AG08395 (cell line): ENCODE measurements around the gene WDR49.
"Not testable (repeated sequence)": the region's sequence is repeated elsewhere in the genome, so short reads cannot be mapped to it uniquely, and the experiment has no call there.

Experiments
- DNase-seq: peaks from one replicate; pipeline ENCODE4 v3.0.0; 2012; ENCODE audit warnings: mixed read lengths, low spot score

Gene WDR49

DNA sequence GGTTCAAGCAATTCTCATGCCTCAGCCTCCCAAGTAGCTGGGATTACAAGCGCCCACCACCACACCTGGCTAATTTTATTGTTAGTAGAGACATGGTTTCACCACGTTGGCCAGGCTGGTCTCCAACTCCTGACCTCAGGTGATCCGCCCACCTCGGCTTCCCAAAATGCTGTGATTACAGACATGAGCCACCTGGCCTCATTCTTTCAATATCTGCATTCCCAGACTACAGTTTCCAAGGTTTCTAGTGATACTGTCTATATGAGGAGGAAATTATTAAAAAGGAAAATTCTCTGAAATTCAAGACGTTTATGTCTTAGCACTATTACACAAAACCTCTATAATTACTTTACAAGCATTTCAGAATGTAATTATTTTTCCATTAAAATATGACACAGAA, 39.5 kb downstream of the WDR49 start:
- not testable (repeated sequence) for DNase-seq

DNA sequence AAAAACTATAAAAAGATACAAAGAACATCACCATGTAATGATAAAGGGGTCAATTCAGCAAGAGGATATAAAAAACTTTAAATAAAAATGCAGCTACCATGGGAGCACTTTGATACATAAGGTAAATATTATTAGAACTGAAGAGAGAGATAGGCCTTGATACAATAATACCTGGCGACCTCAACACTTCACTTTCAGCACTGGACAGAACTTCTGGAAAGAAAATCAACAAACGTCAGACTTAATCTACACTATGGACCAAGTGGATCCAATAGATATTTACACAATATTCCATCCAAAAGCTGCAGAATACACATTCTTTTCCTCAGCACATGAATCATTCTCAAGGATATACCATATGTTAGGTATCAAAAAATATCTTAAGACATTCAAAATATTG, 42.0 kb downstream of the WDR49 start:
- no peak for DNase-seq

DNA sequence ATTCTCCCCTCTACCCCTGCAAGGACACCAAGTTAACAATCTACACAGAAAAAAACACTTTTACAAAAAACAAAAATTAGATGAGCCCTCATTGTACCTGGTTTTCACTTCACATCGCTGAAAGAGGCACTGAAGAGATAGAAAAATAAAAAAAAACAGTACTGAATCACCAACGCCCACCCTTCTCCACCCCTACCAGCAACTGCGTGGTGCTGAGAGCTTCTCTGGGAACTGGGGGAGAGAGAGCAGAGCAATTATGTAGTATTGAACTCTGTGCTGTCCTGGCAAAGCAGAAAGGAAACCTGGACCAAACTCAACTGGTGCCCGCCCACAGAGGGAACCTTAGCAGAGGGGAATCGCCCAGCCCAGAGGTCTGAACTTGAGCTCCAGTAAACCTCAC, 44.6 kb downstream of the WDR49 start:
- no peak for DNase-seq

DNA sequence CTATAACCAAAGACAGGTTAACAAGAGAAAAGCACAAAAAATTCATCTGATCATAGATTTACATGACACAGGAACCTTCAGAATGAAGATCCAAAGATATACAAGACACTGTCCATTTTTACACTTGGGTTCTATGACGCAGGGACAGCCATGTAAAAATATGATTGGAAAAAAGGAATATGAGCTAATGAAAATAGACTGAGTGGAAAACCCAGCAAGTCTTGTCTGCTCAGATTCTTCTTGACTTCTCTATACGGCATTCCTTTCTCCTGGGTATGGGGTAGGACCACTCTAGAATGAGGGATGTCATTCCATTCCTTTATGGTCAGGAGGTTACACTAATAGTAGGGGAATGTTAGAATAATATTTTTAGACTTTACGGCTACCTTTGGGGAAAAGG, 46.9 kb downstream of the WDR49 start:
- DNase-seq: no peak

DNA sequence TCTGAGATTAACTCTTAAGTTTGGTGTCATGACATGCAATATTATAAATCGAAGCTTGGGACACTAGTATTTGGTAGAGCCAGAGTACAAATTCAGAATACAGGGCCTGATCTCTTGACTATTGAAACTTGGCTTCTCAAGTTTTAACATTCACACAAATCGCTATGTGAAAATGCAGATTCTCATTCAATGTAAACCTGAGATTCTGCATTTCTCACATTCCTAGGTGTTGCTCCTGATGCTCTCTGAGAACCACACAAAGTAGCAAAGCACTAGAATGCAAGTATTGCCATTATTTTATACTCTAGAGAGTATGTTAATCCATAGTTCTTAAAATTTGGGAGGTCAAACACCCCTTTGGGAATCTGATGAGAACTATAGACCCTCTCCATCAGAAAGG, 47.9 kb downstream of the WDR49 start:
- no peak for DNase-seq

DNA sequence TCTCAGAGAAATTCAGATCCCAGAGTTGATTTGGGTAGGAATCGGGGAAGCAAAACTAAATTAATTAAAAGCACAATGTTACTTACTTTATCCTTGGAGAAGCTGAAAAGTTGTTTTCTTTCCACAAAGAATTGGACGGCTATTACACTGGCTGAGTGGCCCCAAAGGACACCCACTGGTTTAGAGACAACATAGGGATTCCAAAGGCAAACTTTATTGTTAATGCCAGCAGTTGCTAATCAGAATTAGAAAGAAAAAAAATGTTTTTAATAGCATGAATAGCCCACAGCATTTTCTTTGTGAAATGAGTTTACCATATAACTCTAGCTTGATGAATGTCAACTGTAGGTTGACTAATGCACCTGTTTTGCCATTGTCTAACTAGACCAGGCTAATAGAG, 51.7 kb downstream of the WDR49 start:
- no peak for DNase-seq

DNA sequence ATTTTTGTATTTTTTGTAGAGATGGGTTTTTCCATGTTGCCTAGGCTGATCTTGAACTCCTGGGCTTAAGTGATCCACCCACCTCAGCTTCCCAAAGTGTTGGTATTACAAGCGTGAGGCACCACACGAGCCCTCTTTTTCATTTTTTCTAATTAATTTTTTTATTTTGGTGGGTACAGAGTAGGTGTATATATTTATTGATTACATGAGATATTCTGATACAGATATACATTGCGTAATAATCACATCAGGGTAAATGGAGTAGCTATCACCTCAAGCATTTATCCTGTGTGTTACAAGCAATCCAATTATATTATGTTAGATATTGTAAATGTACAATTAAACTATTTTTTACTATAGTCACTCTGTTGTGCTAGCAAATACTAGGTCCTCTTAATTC, 66.1 kb downstream of the WDR49 start:
- no peak for DNase-seq

DNA sequence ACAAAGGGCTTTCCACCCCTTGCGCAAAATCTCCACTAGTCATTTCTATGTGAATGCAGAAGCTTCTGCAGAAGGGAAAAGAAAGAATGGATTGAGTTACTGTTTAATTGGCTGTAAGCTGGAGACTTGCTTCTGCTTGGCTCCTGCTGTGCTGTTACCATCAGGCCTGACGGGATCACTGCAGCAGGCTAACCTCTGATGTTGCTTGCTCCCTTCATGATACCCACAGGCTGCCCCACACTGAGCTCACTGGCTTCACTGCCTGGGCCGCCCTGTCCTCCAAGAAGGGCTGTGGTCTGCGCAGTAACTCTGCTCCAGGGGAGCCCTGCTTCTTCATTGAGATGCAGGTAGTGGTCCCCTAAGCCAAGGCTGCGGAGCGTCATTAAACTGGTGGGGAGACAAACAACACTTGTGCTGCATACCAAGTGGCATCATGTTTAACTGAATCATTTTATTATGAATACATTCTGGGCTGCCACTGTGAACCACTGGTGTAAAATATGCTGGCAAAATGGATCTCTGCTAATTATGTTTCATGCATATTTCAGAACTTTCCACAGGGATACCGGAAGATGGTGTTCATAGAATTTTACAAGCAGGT, 78.6 kb downstream of the WDR49 start:
- no peak for DNase-seq

DNA sequence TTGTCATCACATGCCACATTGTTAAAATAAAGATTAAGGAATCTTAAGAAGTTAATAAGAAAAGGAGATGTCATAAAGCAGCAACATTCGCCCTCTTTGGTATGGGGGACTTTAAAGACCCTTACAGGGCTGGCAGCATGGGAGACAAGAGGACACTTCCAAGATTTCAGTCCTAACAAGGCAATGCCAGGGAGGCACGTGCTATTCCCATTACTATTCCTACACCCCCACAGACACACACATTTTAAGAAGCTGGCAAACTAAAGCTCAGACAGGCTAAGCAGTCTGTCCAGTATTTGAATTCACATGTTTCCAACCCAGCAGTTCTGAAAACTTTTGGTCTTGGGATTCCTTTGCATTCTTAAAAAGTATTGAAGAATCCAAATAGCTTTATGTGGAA, 80.8 kb downstream of the WDR49 start:
- DNase-seq: no peak

DNA sequence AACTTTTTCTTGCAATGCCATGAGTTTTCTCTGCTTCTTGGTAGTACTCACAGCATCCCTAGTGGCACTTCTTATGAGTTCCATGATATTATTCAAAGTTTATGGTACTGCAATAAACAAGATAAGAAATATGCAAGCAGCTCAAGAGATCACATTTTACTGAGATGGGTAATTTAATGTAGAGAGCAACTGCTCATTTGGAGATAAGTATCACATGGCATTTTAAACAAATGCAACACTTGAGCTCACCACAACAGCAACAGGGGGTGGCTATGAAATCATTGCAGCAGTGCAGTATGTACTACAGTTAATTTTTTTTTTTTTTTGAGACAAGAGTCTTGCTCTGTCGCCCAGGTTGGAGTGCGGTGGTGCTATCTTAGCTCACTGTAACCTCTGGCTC, 85.1 kb downstream of the WDR49 start:
- DNase-seq: no peak

DNA sequence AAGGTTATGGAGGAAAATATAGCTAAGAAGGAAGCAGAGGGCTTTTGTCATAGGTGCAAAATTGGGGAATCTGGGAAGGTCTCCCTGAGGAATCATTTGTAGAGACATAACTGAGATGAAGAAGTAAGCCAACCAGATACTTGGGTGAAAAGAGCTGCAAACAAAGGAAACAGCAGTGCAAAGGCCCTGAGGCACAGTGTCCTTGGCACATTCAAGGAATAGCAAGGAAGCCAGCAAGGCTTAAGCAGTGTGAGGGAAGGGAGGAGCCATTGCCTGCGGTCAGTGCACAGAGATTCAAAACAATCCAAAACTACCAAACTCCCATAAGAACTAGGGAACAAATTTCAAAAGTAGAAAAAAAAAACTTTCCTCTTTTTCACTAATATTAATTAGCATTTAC, 88.3 kb downstream of the WDR49 start:
- no peak for DNase-seq

DNA sequence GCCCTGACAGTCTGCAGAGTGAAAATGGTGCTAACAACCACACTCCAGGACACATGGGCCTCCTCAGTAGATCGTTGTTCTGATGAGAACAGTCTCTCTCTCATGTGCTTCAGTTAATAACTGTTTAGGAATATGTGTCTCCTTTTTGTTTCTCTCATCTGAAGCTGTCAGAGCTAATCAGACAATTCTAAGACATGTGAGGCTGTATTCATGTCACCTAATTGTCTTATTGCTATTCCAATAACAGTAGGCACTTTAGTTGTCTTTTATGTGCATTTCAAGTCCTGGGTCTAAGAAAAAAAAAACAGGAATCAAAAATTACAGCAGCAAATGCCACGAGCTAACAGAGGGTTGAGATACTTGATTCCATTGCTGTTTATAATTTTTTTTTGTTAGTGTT, 89.1 kb downstream of the WDR49 start:
- no peak for DNase-seq

DNA sequence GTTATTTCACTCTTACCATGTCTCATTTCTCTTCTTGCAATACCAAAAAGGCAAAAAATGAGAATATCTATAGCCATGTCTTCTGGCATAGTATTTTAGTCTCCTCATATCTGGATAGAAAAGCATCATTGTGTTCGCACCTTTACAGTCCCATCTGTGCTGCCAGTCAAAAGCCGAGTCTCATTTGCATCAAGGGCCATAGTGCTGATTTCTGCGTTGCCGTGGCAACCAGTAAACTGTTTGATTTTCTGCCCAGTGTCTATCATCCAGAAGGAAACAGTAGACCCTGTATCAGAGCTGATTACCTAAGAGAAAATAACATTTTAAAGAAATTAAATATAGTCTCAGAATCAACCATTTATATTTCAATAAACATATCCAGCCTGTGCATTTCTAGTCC, 93.8 kb downstream of the WDR49 start:
- DNase-seq: no peak

DNA sequence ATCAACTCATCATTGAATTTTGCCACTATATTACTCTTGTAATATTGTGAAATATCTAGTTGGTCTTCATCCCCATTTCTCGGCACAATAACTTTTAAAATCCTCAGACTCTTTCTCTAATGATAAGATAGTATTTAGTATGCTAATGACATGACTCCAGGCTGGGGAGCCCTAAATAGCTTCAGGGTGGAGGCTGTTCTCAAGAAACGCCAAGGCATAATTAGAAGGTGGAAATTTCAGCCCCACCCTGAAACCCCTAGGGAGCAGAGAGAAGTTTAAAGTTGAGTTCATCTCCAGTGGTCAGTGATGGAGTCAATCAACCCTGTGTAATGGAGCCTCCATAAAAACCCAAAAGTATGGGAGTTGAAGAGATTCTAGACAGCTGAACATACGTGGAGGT, 98.8 kb downstream of the WDR49 start:
- DNase-seq: no peak

DNA sequence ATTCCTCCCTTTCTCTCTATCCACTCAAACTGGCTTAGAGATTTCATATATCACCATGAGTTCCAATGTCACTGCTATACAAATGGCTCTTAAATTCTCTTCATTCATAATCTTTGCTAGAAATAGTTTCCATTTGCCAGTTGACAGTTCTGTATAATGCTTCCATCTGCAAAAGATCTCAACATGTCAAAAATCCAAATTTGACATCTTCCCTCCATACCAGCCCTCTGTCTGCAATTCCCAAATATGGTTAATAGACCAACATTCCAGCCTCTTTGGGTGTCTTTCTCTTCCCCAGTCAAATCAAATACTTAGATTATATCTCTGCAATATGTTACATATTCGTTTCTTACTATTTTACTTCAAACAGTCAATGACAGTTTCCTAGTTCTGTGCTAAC, 115.7 kb downstream of the WDR49 start:
- no peak for DNase-seq

DNA sequence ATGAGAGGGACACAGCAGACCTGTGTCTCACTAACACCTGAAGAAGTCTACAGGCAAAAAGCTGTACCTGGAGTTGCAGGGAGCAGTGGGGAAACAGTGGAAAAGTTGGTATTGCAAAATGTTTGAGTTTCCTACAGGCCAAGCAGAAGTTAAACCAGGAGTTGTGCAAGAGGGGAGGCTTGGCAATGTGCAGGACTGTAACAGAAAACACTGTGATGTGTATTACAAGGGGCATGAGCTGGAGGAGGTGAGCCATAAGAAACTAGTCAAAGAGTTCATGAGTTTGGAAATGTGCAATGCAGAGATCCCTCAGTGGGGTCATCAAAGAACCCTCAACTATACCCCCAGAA, 132.8 kb downstream of the WDR49 start:
- no peak for DNase-seq

DNA sequence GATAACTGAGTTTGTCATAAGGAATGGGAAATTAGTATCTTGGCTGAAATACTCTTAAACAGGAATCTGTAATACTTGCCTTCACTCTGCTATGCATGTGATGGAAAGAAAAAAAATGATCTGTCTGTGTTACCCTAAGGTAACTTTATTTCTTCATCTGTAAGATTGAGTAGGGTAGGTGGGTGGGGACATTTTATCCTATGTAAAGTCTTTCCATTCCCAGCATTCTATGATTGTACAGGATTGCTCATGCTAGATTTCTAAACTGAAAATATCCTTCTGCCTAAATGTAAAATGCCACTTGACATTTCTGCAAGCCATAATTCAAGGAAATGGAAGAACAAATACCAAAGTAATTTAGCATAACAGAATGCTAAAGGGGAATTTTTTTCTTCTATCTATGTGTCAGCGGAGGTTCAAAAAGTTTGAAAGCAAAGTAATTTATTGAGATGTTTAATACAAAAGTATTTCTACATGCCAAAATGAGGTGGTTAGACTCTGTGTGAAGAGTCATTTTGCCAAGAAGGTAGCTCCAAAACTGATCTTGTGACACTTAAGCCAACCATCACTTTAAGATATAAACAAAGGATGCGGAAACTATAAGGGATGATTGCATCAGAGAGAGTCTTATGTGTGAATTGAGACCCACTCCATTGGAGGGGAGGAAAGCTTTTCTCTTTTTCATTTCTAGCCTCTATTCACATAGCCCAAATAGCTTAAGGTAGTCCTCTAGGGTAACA, 133.3 kb downstream of the WDR49 start:
- DNase-seq: no peak

DNA sequence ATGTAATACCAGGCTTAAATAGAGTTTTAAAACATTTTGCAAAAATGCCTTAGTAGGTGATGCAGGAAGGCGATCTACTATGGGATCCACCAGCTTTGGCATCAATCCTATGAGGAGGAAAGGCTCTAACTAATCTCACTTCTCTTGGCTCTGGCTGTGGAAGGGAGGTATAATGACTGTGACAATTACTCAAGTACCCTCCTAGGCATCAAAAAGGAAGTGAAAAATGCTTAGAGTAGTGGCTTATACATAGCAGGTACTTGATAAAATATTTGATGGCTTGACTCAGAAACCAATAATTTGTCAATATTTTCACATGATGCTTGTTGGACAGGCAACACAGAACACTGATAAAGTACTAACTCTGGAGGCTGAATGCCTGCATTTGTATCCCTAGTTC, 145.8 kb downstream of the WDR49 start:
- no peak for DNase-seq

DNA sequence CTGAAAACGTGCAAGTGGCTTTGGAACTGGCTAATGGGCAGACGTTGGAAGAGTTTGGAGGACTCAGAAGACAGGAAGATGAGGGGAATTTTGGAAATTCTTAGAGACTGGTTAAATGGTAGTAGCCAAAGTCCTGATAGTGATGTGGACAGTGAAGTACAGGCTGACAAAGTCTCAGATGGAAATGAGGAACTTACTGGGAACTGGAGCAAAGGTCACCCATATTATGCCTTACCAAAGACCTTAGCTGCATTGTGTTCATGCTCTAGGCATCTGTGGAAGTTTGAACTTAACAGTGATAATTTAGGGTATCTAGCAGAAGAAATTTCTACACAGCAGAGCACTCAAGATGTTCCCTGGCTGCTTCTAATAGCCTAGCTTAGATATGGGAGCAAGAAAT, 151.3 kb downstream of the WDR49 start:
- DNase-seq: no peak

DNA sequence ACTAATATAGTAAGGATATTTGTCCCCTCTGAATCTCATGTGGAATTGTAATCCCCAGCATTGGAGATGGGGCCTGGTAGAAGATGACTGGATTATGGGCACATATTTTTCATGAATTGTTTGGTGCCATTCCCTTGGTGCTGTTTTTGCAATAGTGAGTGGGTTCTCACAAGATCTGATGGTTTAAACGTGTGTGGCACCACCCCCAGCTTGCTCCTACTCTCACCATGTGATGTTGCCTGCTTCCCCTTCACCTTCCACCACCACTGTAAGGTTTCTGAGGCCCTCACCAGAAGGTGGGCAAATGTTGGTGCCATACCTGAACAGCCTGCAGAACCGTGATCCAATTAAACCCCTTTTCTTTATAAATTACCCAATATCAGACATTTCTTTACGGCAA, 151.8 kb downstream of the WDR49 start:
- DNase-seq: no peak

DNA sequence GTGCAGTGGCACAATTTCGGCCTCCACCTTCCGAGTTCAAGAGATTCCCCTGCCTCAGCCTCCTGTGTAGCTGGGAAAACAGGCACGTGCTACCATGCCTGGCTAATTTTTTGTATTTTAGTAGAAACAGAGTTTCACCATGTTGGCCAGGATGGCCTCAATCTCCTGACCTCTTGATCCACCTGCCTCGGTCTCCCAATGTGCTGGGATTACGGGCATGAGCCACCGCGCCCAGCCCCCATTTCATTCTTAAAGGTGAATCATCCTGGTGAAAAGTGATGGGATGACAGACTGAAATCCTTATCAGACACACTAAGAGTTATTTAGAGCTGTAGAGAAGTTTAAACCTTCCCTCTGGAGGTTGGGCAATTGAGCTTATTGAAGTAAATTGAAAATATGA, 155.8 kb downstream of the WDR49 start:
- no peak for DNase-seq

DNA sequence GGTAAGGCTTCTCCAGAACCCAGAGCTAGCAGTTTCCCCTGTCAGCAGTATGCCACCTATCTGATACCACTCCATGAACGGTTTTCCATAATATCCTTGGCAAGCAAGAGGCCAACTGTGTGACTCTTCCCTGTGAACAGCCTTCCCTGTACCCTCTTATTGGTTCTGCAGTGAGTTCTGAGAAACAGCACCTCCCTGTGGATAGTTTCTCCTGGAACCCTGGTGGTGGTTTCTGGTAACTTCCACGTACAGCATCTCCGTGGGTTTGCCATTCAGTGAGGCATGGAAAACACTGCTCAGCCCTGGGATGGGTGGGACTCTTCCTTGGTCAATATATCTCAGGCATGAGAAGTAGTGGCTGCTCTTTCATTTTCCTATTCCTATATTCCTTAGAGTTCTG, 160.5 kb downstream of the WDR49 start:
- DNase-seq: no peak

DNA sequence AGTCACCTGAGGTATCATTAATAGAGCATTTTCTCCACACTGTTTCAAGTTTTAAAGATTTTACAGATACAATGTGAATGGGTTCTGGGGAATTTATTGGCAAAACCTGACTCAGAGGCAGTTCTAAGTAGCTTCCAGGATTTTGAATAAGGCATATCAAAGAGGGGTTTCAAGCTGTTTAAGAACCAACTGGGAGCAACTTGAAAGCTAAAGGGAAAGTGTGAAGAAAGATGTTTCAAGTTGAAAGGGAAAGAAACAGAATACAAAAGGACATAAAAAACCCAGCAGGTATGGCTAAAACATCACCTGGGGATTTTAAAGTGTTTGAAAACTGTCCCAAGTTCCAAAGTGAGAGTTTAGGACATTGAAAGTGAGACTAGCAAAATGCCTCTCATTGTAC, 162.1 kb downstream of the WDR49 start:
- no peak for DNase-seq

DNA sequence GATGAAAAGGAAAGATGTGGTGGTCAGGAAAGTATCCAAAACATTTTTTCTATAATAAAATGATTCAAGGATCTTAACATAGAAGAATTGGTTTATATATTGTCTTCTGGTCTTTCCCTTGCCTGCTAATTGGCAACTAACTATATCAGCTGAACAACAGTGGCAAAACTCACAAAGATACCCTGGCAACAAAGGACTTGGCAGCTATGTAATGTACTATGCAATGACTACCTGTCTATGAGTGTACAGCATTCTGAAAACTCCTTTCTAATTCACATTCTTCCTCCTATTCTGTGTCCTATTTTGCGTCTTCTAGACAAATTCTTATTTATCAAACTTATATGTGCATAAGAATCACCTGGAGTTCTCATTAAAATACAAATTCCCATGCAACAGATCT, 164.2 kb downstream of the WDR49 start:
- DNase-seq: no peak
